ENCODE measurements around the gene FYB1.

Gene FYB1

DNA sequence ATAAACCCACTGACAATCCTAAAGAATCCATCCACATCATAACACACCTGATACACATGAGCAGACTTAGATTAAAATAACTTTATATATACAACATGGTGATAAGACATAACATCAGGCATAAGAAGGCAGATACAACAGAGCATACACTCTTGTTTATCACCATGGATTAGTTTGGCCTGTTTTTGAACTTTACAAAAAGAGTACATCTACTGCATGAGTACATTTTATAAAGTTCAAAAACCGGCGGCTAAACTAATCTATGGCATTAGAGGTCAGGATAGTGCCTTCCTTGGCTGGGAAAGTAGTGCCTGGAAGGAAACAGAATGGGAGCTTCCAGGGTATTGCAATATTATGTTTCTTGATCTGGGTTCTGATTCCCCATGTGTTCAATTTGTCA lies 160.3 kb downstream of the FYB1 start:
- Histone ChIP-seq H3K9me3 (ENCODE audit: low read depth, low read length) (no peaks in the 10 kb centered on the region), H3K27ac (no peak overlapping the region), H3K9ac (ENCODE audit: insufficient read length) (no peak overlapping the region), H3K36me3 (ENCODE audit: insufficient read depth, low read length) (peaks cover 12% of the 10 kb centered on the region), H3K4me3 (no peak overlapping the region)
- DNase-seq (ENCODE audit: low read depth, low spot score), result no peak
- TF ChIP-seq FOXP2 (optimal IDR thresholded peaks at IDR 0.05; ENCODE audit: control extremely low read depth, extremely low read length, insufficient read depth) (no peak), EZH2 (IDR thresholded peaks at IDR 0.05) (no peak), POLR2AphosphoS5 (IDR thresholded peaks at IDR 0.05; ENCODE audit: borderline replicate concordance, low read depth, low read length) (no peak)

- Histone ChIP-seq H3K27ac (no peak overlapping the region), H3K9me3 (ENCODE audit: low read depth, low read length) (no peaks in the 10 kb centered on the region), H3K4me3 (no peak overlapping the region), H3K36me3 (ENCODE audit: insufficient read depth, low read length) (peaks cover 12% of the 10 kb centered on the region), H3K9ac (ENCODE audit: insufficient read length) (no peak overlapping the region)
- DNase-seq (ENCODE audit: low read depth, low spot score), result no peak
- no peak for TF ChIP-seq POLR2AphosphoS5 (IDR thresholded peaks at IDR 0.05; ENCODE audit: borderline replicate concordance, low read depth, low read length)
- no peak for TF ChIP-seq EZH2 (IDR thresholded peaks at IDR 0.05)
- TF ChIP-seq FOXP2 (optimal IDR thresholded peaks at IDR 0.05; ENCODE audit: control extremely low read depth, extremely low read length, insufficient read depth), result no peak
Observed at GRCh38 chr5:39058178-39058921, 161.0 kb downstream of the FYB1 start.

DNA sequence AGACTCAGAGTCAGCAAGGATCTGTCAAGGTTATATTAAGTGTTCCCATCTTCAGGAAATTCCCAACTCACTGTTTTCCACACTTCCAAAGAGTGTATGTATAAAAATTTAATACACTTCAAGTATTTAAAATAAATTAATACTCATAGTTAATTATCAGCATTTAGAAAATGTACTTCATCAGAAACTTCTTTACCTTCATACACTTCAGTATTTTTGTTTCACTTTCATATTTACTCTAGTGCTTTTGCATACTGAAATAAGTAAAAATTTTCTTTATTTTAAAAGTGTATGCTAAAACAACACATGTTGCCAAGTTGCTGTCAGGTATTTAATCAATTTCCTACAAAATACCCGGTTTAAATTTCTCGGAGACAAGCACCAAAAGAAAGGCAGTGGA lies 161.6 kb downstream of the FYB1 start:
- Histone ChIP-seq H3K9ac (ENCODE audit: insufficient read length) (no peak overlapping the region), H3K4me3 (no peak overlapping the region), H3K36me3 (ENCODE audit: insufficient read depth, low read length) (peaks cover 12% of the 10 kb centered on the region), H3K27ac (no peak overlapping the region), H3K9me3 (ENCODE audit: low read depth, low read length) (no peaks in the 10 kb centered on the region)
- no peak for DNase-seq (ENCODE audit: low read depth, low spot score)
- TF ChIP-seq POLR2AphosphoS5 (IDR thresholded peaks at IDR 0.05; ENCODE audit: borderline replicate concordance, low read depth, low read length), result no peak

GRCh38 chr5:39055768-39056398 lies 163.5 kb downstream of the FYB1 start:
- Histone ChIP-seq H3K36me3 (ENCODE audit: insufficient read depth, low read length) (peaks cover 12% of the 10 kb centered on the region), H3K9me3 (ENCODE audit: low read depth, low read length) (no peaks in the 10 kb centered on the region), H3K4me3 (no peak overlapping the region), H3K9ac (ENCODE audit: insufficient read length) (no peak overlapping the region), H3K27ac (no peak overlapping the region)
- TF ChIP-seq POLR2AphosphoS5 (IDR thresholded peaks at IDR 0.05; ENCODE audit: borderline replicate concordance, low read depth, low read length) (no peak), FOXP2 (optimal IDR thresholded peaks at IDR 0.05; ENCODE audit: control extremely low read depth, extremely low read length, insufficient read depth) (no peak), EZH2 (IDR thresholded peaks at IDR 0.05) (no peak)
- DNase-seq (ENCODE audit: low read depth, low spot score), result no peak
